IPS-11a (cell line): Measurements from ENCODE around the gene TNPO3.
"Not testable (repeated sequence)": the region's sequence is repeated elsewhere in the genome, so short reads cannot be mapped to it uniquely, and the experiment has no call there.

ENCODE experiments used
- H3K4me3 ChIP-seq: one replicate; pipeline ENCODE4 v1.5.1; 2013; ENCODE audit warnings: low read depth, low read length, control low read depth

Gene TNPO3

DNA sequence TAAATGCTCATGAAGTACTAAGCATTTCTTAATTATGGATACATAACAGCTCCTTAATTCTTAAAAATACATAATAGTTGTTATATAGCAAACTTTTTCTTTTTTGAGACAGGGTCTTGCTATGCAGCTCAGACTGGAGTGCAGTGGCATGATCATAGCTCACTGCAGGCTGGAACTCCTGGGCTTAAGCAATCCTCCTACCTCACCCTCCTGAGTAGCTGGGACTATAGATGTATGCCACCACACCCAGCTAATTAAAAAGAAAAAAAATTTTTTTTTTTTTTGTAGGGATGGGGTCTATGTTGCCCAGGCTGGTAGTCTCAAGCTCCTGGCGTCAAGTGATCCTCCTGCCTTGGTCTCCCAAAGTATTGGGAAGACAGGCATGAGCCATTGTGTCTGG lies 86.3 kb downstream of the TNPO3 start:
- no peak overlapping the region for H3K4me3 ChIP-seq

DNA sequence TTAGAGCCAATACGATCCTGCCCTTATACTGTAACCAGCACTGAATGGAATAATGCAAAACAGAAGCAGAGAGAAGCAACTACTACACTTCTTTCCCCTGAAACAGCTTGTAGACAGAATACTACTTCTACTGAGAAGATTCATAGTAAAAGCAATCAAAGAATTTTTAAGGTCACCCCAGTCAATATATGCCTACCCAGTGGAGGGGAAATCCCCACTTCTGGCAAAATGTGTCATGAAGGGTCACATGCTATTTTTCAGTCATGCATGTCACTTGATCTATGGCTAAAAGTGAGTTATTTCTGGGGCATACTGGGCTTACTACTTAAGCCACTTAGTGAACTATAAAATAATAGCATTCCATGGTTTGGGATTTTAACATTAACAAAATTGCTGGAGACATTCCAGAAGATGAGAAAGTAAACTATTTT lies 91.6 kb downstream of the TNPO3 start:
- no peak overlapping the region for H3K4me3 ChIP-seq

DNA sequence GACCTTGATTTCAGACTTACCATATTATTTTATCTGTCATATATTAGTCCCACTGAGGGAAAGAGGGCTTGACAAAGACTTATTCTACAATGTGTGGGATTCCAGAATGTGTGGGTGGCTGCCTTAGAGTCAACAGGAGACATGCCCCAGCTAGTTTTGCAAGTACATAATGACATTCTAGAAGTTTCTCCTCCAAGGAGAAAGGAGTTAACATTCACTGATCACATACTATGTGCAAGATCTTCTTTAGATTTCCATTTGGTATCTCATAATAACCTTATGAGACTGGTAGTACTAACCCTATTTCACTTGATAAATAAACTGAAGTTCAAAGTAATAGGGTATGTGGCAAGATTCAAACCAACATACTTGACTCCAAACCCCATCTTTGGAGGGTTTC lies 92.0 kb downstream of the TNPO3 start:
- no peak overlapping the region for H3K4me3 ChIP-seq

DNA sequence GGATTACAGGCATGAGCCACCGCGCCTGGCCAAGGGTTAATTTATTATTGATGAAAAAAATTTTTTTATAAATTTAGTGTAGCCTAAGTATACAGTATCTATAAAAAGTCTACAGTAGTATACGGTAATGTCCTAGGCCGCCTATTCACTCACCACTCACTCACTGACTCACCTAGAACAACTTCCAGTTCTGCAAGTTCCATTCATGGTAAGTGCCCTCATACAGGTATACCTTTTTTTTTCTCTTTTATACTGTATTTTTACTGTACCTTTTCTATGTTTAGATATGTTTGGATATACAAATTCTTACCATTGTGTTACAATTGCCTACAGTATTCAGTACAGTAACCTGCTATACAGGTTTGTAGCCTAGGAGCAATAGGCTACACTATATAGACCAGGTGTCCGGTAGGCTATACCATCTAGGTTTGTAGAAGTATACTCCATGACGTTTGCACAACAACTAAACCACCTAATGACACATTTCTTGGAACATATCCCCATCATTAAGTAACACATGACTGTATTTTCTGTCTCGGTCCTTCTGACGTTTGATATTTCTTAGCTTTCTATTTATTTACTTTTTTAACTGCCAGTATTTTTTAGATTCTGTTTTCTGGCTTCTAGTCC lies 93.8 kb downstream of the TNPO3 start:
- H3K4me3 ChIP-seq: no peak overlapping the region

DNA sequence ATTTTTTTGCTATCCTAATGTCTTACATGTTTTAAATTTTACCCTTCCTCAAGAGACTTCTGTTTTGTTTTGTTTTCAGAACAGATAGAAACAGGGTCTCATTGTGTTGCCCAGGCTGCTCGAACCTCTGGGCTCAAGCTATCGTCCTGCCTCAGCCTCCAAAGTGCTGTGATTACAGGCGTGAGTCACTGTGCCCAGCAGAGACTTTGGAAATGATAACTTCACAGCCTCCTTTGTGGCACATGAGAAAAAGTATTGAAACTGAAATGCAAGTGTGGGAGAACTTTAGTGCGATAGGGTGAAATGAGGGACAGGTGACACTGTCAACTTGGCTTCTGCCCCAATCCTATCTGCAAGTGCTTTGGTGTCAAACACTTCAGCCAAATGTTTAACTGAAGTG lies 95.6 kb downstream of the TNPO3 start:
- H3K4me3 ChIP-seq: no peak overlapping the region

DNA sequence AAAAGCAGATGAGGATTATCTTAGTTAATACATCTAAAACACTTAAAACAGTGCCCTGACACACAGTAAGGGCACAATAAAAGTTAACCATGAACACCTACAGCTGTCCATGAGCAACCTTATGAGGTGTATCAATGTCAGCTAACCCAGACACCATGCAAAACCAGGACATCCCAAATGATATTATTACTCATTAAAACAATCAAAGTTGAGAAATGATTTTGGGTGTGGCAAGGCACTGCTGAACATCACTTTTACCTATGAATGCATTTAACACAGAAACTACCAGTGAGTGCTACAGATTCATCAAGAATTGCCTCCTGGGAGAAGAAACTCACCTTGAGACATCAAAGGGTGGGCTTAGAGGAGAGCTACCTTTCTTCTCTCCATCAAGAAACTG lies 98.9 kb downstream of the TNPO3 start:
- no peak overlapping the region for H3K4me3 ChIP-seq

DNA sequence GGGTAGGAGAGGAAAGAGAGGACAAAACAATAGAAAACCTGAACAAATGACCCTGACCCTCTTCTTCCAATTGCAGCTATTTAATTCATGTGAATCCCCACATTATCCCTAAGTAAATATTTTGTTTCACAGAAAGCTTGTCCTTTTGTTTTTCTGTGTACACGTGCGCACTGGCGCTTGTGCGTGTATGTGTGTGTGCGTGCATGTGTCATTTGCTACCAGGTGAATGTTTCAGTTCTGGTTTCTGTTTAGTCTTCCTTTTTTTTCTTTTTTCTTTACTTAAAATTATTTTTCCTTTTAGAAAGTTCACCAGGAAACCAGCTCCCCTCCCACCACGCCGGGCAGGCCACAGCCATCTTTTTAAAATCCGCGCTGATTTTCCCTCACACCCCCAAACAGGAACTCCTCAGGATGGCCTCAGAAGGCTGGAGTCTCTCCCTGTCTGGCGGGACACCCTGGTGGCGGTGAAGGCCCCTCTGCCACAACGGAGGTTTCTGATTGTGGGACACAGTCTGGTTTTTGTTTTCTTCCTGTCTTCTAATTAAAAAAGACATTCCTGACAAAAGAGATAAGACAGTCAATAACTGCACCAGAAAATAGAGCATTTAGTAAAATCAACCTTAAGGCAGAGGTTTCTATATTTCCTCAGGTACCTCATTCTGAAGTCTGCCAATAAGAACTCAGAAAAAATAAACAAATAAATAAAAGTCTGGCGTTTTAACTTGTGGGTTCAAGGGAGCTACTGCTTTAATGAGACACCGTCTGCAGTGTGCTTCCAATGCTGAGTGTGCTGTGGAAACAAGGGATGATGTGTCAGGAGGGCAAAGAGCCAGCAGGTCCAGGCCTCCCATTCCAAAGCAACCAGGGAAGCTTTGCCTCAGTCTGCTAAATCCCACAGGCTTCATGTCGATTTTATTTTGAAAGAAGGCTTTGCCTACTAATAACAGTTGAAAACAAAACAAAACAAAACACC lies 99.8 kb downstream of the TNPO3 start:
- H3K4me3 ChIP-seq: no peak overlapping the region

DNA sequence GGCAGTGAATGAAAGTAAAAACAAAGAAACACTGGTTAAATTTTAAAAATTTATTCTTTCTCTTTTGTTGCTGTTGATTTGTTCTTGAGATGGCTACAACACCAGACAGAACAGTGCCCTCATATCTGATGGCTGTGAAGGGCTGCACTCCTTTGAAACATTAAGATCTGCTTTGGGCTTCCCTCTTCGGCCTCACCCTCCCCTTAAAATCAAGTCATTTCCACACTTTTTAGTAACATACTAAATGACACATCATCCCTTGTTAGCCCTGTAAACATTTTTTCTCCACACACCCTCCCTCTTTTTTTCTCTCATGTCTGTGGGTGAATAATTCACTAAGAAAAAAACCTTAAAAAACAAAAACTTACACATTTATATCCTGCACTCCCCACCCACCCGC lies 100.8 kb downstream of the TNPO3 start:
- no peak overlapping the region for H3K4me3 ChIP-seq

DNA sequence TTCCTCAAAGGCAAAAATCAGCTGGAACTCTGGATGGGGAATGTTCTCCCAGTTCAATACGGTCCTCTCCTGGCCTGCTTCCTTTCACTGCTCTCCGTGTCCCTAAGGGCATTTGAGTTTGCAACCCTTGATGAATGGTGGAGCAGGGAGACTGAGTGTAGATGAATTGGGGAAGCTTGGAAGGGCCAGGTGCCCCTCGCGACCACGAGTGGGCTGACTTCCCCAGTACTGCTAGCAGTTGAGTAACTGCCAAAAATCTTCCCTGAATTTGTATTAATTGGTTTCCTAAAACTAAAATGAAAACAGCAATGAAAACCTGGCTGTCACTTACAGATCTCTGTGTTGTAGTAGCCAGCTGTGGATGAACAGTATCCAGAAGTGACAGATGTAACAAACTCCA lies 103.6 kb downstream of the TNPO3 start:
- H3K4me3 ChIP-seq: no peak overlapping the region

DNA sequence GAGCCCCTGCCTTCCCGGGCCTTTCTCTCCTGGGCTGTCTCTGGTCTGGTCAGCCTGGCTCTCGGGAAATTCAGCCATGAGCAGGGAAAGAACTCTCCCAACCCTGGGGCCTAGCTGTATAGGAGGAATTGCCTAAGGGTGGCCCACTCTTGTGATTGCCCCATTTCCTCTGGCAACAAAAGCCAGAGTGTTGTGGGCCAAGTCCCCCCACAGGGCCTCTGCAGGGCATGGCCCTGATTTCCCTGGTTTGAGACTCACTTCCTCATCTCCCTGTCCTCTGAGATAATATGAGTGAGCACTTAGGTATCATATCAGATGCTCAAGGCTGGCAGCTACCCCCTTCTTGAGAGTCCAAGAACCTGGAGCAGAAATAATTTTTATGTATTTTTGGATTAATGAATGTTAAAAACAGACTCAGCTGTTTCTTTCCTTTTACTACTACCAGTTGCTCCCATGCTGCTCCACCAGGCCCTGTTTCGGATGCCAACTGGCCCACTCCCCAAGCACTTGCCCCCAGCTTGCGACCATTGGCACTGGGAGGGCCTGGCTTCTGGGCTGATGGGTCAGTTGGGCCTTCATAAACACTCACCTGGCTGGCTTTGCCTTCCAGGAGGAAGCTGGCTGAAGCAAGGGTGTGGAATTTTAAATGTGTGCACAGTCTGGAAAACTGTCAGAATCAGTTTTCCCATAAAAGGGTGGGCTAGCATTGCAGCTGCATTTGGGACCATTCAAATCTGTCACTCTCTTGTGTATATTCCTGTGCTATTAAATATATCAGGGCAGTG lies 105.7 kb downstream of the TNPO3 start:
- no peak overlapping the region for H3K4me3 ChIP-seq

DNA sequence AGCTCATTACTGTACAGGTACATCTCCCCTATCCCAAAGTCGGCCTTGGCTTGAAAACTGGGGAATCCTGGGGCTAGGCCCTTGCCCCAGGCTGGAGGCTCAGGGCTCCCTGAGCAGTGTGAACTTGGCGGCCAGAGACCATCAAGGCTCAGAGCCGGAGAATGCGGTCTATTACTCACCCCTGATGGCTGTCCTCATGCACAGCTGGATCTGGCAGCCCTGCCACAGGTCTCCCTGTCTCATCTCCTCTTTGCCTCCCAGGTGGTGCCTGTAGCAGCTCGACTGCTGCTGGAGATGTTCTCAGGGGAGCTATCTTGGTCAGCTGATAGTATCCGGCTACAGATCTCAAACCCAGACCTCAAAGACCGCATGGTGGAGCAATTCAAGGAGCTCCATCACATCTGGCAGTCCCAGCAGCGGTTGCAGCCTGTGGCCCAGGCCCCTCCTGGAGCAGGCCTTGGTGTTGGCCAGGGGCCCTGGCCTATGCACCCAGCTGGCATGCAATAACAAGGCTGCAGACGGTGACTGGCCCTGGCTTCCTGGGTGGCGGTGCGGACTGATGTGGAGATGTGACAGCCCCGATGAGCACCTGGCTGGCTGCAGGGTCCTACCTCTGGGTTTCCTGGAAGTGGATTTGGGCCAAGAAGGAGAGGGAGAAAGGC lies 106.5 kb downstream of the TNPO3 start:
- no peak overlapping the region for H3K4me3 ChIP-seq

DNA sequence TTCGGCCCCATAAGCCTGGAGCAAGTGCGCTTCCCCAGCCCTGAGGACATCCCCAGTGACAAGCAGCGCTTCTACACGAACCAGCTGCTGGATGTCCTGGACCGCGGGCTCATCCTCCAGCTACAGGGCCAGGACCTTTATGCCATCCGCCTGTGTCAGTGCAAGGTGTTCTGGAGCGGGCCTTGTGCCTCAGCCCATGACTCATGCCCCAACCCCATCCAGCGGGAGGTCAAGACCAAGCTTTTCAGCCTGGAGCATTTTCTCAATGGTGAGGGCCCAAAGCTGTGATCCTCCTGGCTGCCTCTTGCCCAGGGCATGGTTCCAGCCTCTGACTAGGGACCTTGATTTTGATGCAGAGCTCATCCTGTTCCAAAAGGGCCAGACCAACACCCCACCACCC lies 107.1 kb downstream of the TNPO3 start:
- H3K4me3 ChIP-seq: no peak overlapping the region

DNA sequence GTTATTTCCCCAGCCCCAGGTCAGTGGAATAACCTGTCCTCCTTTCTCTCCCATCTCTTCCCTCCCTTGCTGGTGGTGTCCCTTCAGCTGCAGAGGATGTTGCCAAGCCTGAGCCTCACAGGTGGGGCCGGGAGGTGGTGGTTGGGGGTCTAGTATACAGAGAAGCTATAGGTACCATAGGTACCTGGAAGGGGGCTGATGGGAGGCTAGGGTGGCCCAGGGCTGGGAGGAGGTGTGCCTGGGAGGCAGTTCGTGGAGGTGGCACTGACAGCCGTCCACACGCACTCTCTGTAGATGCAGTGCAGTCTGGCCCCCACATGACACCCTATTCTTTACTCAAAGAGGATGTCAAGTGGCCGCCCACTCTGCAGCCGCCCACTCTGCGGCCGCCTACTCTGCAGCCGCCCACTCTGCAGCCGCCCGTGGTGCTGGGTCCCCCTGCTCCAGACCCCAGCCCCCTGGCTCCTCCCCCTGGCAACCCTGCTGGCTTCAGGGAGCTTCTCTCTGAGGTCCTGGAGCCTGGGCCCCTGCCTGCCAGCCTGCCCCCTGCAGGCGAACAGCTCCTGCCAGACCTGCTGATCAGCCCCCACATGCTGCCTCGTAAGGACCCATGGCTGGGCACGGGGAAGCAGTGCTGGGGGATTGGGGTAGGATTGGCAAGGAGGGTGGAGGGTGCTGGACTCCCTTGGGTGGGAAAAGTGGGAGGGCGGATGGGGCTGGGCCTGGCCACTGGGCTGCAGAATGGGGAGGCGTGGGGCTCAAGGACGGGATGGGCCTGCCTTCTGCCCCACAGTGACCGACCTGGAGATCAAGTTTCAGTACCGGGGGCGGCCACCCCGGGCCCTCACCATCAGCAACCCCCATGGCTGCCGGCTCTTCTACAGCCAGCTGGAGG lies 107.7 kb downstream of the TNPO3 start:
- no peak overlapping the region for H3K4me3 ChIP-seq

DNA sequence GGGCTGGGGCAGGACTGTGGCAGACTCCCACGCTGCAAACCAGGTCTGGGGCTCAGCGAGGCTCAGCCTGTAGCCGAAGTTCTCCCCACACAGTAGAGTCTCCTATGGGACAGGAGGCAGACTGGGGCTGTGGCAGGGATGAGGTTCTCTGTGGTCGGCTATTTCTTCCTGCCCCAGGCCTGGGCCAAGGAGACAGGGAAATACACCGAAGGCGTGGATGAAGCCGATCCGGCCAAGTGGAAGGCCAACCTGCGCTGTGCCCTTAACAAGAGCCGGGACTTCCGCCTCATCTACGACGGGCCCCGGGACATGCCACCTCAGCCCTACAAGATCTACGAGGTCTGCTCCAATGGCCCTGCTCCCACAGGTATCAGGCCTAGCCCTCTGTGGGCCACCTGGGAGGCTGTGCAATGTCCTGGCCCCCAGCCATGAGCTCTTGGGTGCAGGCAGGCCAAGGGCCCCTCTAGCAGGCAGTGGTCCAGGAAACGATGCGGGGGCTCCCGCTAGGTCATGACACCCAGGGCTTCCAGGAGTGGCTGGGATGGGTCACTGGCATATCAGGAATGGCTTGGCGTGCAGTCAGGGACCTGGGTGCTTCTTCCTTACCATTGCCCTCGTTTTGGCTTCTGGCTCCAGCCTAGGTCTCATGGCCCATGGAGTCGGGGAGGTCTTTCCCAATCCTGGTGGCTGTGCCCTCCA lies 109.1 kb downstream of the TNPO3 start:
- no peak overlapping the region for H3K4me3 ChIP-seq

DNA sequence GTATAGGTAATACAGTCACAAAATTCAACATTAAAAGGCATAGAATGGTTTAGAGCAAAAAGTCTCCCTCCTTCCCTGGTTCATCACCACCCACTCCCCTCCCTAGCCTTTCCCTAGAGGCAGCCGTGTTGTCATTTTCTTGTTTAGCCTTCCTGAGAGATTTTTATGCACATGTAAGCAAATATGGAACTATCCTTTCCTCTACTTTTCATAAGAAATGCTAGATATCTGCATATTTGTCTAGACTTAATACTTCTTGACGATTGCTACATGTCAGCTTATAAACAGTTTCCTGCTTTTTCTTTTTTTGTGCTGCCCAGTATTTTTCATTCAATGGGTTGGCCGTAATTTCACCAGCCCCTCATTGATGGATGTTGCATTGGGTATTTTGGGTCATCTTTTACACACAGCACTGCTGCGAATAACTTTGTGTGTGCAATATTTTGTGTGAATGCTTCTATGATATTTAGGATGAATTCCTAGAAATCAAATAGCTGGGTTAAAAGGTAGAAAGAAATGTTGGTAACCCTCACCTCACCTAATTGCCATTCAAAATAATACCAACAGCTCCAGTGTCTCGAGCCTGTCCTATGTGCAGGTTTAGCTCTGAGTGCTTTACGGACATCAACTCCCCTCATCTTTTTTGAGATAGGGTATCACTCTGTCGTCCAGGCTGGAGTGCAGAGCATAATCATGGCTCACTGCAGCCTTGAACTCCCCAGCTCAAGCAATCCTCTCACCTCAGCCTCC lies 110.2 kb downstream of the TNPO3 start:
- no peak overlapping the region for H3K4me3 ChIP-seq

DNA sequence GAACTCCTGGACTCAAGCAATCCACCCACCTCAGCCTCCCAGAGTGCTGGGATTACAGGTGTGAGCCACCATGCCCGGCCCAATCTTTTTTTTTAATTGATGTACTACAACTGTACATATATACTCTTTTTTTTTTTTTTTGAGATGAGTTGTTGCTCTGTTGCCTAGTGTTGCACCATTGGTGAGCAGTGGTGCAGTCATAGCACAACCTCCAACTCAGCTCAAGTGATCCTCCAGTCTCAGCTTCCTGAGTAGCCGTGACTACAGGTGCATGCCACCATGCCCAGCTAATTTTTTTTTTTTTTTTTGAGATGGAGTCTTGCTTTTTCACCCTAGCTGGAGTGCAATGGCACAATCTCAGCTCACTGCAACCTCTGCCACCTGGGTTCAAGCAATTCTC lies 111.7 kb downstream of the TNPO3 start:
- H3K4me3 ChIP-seq: not testable (repeated sequence)

DNA sequence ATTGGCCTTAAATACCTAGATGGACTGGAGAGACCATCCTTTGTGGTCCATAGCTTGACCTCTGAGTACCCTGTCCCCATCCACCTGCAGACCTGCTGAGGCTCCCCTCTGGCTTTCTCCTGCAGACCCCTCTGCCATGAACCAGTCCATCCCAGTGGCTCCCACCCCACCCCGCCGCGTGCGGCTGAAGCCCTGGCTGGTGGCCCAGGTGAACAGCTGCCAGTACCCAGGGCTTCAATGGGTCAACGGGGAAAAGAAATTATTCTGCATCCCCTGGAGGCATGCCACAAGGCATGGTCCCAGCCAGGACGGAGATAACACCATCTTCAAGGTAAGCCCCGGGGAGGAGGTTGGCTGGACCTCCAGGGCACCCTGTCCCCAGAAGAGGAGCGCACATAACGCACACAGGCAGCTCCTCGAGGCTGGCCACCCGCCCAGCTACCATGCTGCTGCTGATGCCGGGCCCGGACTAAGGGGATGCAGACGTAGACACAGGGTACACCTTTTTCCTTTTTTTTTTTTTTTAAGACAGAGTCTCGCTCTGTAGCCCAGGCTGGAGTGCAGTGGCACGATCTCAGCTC lies 112.9 kb downstream of the TNPO3 start:
- no peak overlapping the region for H3K4me3 ChIP-seq

DNA sequence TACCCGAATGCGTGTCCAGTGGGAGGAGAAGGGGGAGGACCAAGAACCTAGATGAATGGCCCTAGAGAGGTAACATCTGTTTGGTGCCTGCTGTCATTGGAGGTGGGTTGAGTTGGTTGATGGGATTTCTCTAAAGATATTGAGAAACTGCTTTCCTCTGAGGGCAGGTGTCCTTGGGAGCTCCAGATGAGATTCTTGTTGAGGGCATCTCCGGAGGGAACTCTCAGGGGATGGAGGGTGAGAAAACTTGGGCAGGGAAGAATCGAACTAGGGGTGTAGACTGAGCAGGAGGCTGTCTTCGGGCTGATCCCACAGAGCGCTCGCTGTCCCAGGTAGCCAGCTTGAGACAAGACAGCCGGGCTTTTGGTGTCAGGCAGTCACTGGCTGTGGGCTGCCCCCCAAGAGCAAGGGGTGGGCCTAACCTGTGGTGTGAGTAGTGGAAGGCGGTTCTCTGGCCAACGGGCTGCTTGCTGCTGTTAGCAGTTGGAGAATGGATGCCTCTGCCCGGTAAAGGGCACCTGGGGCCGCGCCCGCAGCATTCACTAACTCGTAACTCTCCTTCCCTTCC lies 113.5 kb downstream of the TNPO3 start:
- no peak overlapping the region for H3K4me3 ChIP-seq
